Kidney (tissue), 14 donors: ENCODE results near the gene ARHGAP23. TPM values are rescaled to one million over a fixed set of nuclear protein-coding genes. Genes with fewer than 3 reads are reported as not detected.

Source experiments
- DNase-seq, 5 donors: peaks; one replicate each; pipeline ENCODE4 v3.0.0-alpha.2; 2013 to 2020
- FAIRE-seq: peaks from 2 replicates; lab custom pipeline; 2012; peaks lifted over from hg19 to GRCh38; lab: Jason Lieb, UNC
- H3K27ac ChIP-seq, 2 donors: one replicate each; pipeline ENCODE4 v1.7.0; 2013; ENCODE audit warnings: low read depth in 2 of 2, low read length in 2 of 2, inconsistent platforms in 1 of 2
- H3K27me3 ChIP-seq: one replicate; pipeline ENCODE4 v1.7.1; 2013; ENCODE audit warnings: low read length, inconsistent platforms; ENCODE audit not compliant: control insufficient read depth, insufficient read depth
- H3K36me3 ChIP-seq, 3 donors: one replicate each; pipeline versions ENCODE4 v1.7.0 to v1.7.1; 2013; ENCODE audit warnings: low read length in 3 of 3, control low read depth in 1 of 3, inconsistent platforms in 1 of 3; ENCODE audit not compliant: insufficient read depth in 3 of 3, control insufficient read depth in 2 of 3
- H3K4me1 ChIP-seq, 3 donors: one replicate each; pipeline versions ENCODE4 v1.7.0 to v1.7.1; 2013; ENCODE audit warnings: low read length in 3 of 3, inconsistent platforms in 1 of 3, low read depth in 1 of 3; ENCODE audit not compliant: control insufficient read depth in 2 of 3, insufficient read depth in 2 of 3
- H3K4me3 ChIP-seq, 3 donors: one replicate each; pipeline versions ENCODE4 v1.7.0 to v1.8.1; 2013; ENCODE audit warnings: low read length in 3 of 3, control low read depth in 1 of 3, inconsistent platforms in 1 of 3
- H3K9ac ChIP-seq, 3 donors: one replicate each; pipeline versions ENCODE4 v1.7.0 to v1.7.1; 2013; ENCODE audit warnings: low read length in 3 of 3, control low read depth in 1 of 3, inconsistent platforms in 1 of 3
- H3K9me3 ChIP-seq, 3 donors: one replicate each; pipeline versions ENCODE4 v1.7.0 to v1.7.1; 2013; ENCODE audit warnings: low read length in 3 of 3, control low read depth in 1 of 3, inconsistent platforms in 1 of 3; ENCODE audit not compliant: control insufficient read depth in 2 of 3, insufficient read depth in 1 of 3
- intact Hi-C: fragments of 100-400 bp; cut with DNase I; formaldehyde crosslinking; loops from one replicate; pipeline ENCODE4 v1.11.1; 2022
- polyA plus RNA-seq: library from polyadenylated mRNA; stranded (reverse); fragments of 350-450 nt; fragmentation: Illumina TruSeq; extraction: RNeasy Lipid Tissue Mini Kit (QIAGEN cat#74804); gene quantifications from one replicate; pipeline ENCODE4 v1.2.3, GENCODE V29; 2014; ENCODE audit warnings: low read depth, low replicate concordance; ENCODE audit not compliant: insufficient read depth
- total RNA-seq: library from RNA; stranded (reverse); fragmentation: NEBNext Ultra II Directional; extraction: Animal tissue kit (Norgen Biotek cat#: 25700); gene quantifications from one replicate; pipeline ENCODE4 v1.2.1, GENCODE V29; 2021
- TF ChIP-seq, protein P1 (sequence below): IDR thresholded peaks from 3 replicates; pipeline ENCODE4 v1.5.1; 2012; ENCODE audit warnings: mild to moderate bottlenecking, moderate library complexity, borderline replicate concordance; ENCODE audit not compliant: insufficient read depth; ENCODE audit errors: extremely low read depth
- donor health status: control.
- donor health status: control.
- donor health status: control.
- donor health status: control.
- donor health status: control.
- donor health status: DM: yes; HTN: yes; CAD: no.
- donor health status: Normal renal cell carcinoma (clear cell type).

The ARHGAP23 gene
- total and polyA plus RNA-seq, 2 donors from 2014 or later = 7.6 to 53.8 TPM

DNA sequence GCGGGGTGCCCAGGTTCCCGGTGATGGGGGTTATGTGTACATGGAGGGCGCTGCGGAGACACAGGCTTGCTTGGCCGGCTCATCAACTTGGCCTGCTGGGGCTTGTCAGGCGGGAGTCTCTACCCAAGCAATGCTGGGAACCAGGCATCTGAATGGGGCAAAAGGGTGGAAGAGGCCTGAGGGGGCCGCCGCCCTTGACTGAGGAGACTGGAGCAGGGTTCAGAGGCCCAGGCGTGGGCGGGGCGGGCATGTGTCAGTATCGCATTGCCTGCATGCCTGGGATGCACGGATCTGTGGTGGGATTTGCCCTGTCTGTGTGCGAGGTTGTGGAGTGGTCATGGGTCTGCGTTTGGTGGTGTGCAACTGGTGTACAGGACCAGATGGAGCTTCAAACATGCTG lies 21.1 kb downstream of the ARHGAP23 start:
- intact Hi-C loops = no loop called here
- DNase-seq (peak in 4 of 5 donors; percentile 90 to 93 (median 91)), FAIRE-seq (no peak)
- no peaks in the 10 kb centered on the region for H3K27me3 ChIP-seq
- peaks cover 0 to 26% (median 3%) of the 10 kb centered on the region in 3 donors for H3K4me1 ChIP-seq
- peak overlapping the region; percentile 22 to 59 for H3K27ac ChIP-seq
- H3K4me3 ChIP-seq = no peak overlapping the region
- no peak overlapping the region for H3K9ac ChIP-seq
- TF ChIP-seq, protein P1, sequence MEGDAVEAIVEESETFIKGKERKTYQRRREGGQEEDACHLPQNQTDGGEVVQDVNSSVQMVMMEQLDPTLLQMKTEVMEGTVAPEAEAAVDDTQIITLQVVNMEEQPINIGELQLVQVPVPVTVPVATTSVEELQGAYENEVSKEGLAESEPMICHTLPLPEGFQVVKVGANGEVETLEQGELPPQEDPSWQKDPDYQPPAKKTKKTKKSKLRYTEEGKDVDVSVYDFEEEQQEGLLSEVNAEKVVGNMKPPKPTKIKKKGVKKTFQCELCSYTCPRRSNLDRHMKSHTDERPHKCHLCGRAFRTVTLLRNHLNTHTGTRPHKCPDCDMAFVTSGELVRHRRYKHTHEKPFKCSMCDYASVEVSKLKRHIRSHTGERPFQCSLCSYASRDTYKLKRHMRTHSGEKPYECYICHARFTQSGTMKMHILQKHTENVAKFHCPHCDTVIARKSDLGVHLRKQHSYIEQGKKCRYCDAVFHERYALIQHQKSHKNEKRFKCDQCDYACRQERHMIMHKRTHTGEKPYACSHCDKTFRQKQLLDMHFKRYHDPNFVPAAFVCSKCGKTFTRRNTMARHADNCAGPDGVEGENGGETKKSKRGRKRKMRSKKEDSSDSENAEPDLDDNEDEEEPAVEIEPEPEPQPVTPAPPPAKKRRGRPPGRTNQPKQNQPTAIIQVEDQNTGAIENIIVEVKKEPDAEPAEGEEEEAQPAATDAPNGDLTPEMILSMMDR = no peak
- H3K36me3 ChIP-seq = no peaks in the 10 kb centered on the region
- H3K9me3 ChIP-seq = no peaks in the 10 kb centered on the region

DNA sequence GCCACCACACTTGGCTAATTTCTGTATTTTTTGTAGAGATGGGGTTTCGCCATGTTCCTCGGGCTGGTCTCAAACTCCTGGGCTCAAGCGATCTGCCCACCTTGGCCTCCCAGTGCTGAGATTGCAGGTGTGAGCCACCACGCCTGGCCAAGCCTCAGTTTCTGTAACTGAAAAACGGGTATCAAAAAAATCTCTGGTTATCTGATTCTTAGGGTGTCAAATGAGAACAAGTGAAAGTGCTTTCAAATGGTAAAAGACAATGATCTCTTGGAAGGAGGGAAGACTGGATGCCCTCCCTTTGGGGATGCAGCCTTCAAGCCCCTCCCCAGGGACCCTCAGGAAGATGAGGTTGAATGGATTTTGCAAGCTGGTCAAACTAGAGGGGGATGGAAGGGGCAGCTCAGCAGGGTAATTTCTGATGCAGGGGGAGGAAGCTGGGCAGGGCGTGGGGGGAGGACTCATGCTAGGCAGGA lies 22.3 kb downstream of the ARHGAP23 start:
- H3K36me3 ChIP-seq = no peaks in the 10 kb centered on the region
- FAIRE-seq (no peak), DNase-seq (no peak)
- H3K4me3 ChIP-seq = peak overlapping the region in 1 of 3 donors; percentile 41
- H3K9me3 ChIP-seq = no peaks in the 10 kb centered on the region
- no peak overlapping the region for H3K9ac ChIP-seq
- peaks cover 0 to 32% (median 3%) of the 10 kb centered on the region in 3 donors for H3K4me1 ChIP-seq
- intact Hi-C loops = no loop called here
- no peaks in the 10 kb centered on the region for H3K27me3 ChIP-seq
- H3K27ac ChIP-seq = peak overlapping the region; percentile 63 to 88
- TF ChIP-seq, protein P1 = no peak

DNA sequence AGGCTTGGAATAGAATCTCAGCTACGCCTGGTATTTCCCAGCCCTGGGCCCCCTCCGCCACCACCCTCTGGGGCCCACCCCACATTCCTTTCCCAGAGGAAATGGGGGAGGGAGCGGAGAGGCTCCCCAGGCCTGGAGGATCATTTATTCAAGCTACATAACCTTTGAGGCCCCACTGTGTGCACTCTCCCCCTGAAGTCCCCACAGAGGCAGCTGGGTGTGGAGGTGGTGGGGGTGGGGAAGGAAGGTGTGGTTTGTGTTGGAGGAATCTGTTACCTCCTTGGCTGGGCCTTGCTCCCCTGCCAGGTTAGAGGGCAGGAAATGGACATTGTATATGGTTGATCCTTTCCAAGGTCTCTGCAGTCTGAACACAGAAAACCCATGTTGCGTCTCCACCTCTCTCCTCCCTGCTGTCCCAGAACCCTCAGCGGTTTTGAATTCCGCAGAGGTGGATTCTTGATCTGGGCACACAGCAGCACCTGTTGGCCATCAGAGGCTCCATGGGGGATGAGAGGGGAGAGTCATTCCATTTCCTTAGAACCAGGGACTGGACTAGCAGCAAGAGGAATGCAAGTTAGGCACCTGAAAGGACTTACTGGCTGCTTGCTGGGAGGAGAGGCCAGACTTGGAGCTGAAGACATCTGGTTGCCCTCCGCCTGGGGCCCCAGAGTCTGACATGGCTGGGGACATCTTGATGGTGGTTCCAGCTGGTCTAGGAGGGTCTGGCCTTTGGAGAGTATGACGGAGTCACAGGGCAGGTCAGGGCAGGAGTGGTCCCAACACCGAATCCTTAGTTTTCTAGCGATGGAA lies 23.0 kb downstream of the ARHGAP23 start:
- Histone ChIP-seq H3K9ac (no peak overlapping the region), H3K4me3 (peak overlapping the region; percentile 21 to 41 (median 40)), H3K27ac (peak overlapping the region; percentile 54 to 88), H3K4me1 (peaks cover 0 to 35% (median 6%) of the 10 kb centered on the region in 3 donors), H3K36me3 (no peaks in the 10 kb centered on the region), H3K27me3 (no peaks in the 10 kb centered on the region), H3K9me3 (no peaks in the 10 kb centered on the region)
- TF ChIP-seq, protein P1 = no peak
- intact Hi-C loops = no loop called here
- DNase-seq (peak; percentile 85 to 95 (median 89)), FAIRE-seq (no peak)
